Endometrium (tissue), 2 donors: Measurements from ENCODE around the gene SPINK9.
A peak's percentile ranks its signal among the peaks of the same experiment; 100 is the strongest.

Experiments
- FAIRE-seq: peaks from 2 replicates; lab custom pipeline; 2012; peaks lifted over from hg19 to GRCh38; lab: Jason Lieb, UNC
- donor health status: control.
- donor health status: control.

The SPINK9 gene

GRCh38 chr5:148368299-148368698, 32.9 kb downstream of the SPINK9 start:
- FAIRE-seq = no peak

DNA sequence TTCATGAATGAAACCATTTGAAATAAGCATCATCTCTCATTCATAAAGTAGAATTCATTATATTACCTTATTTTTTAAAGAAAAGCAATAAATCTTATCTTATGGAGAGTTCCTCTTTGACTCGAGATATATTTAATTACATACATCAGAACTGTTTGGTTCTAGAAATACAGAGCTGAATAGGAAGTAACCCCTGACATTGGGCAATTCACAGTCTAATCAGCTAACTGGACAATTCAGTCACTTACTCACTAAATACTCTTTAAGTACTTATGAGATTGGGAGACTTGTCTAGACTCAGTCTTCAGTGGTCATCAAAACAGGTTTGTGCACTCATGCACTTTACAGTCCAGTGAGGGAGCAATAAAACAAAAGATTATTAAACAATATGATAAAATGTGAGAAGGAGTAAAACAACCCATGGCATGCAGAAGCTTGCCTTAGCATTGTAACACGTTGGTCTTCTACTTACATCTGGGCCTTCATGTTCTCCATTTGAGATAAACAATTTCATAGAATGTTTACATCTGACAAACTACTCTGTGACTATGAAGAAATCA, 36.9 kb downstream of the SPINK9 start:
- FAIRE-seq = no peak

GRCh38 chr5:148372893-148373292, 37.5 kb downstream of the SPINK9 start:
- no peak for FAIRE-seq

GRCh38 chr5:148374690-148375360, 39.5 kb downstream of the SPINK9 start:
- no peak for FAIRE-seq

DNA sequence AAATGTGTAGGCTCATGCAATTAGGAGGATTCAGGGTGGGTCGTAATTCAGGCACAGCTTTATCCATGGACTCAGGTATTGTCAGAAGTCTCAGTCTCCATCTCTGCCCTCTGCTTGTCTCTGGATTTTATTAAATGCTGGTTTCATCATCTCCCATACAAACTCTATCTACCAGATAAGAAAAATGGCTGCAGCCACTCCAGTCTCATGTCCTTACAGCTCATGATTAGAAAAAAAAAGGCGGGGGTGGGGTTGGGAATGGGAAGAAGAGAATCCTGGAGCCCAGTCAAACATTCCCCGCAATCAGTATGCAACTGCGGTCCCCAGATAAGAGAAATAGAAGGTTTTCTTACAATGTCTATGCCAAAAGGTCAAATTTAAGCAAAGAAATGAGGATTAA, 40.8 kb downstream of the SPINK9 start:
- no peak for FAIRE-seq

DNA sequence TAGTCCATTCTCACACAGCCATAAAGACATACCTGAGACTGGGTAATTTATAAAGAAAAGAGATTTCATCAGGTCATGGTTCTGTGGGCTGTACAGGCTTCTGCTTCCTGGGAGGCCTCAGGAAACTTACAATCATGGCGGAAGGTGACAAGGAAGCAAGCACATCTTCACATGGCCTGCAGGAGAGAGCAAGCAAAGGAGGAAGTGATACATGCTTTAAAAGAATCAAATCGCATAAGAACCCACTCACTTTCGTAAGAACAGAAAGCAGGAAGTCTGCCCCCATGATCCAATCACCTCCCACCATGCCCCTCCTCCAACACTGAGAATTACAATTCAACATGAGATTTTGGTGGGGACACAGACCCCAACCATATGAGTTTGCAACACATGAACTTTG, 43.3 kb downstream of the SPINK9 start:
- FAIRE-seq = no peak

DNA sequence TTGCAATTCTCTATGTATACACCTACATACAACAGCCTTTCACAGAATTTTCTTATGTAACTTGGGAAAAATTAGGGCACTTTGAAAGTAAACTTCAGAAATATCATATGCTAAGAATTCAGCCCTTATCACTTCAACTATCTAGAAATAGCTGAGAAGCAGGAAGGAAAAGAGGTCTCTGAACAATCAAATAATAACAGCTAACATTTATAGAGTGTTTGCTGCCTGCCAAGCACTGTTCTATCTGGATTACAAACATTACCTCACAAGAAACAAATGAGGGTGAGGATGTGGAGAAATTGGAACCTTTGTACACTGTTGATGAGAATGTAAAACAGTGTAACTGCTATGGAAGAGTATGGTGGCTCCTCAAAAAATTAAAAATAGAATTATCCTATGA, 44.0 kb downstream of the SPINK9 start:
- FAIRE-seq = no peak

DNA sequence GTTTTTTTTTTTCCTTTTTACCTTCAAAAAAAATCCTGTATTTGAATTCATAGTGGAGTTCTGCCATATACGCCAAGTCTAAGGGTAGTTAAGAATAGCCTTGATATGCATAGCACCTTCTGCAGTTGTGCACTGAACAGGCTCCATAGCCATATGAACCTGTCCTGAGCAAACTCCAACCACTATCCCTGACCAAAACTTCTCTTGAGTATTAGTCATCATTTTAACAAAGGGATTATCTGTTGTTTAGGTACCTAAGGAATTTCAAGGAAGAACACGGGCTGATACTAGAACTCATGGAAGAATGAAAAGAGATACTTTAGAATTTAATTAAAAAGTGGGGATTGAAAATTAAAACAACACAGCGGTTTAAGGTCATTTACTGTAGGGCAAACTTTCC, 46.5 kb downstream of the SPINK9 start:
- no peak for FAIRE-seq

GRCh38 chr5:148382961-148383360, 47.6 kb downstream of the SPINK9 start:
- FAIRE-seq = no peak

DNA sequence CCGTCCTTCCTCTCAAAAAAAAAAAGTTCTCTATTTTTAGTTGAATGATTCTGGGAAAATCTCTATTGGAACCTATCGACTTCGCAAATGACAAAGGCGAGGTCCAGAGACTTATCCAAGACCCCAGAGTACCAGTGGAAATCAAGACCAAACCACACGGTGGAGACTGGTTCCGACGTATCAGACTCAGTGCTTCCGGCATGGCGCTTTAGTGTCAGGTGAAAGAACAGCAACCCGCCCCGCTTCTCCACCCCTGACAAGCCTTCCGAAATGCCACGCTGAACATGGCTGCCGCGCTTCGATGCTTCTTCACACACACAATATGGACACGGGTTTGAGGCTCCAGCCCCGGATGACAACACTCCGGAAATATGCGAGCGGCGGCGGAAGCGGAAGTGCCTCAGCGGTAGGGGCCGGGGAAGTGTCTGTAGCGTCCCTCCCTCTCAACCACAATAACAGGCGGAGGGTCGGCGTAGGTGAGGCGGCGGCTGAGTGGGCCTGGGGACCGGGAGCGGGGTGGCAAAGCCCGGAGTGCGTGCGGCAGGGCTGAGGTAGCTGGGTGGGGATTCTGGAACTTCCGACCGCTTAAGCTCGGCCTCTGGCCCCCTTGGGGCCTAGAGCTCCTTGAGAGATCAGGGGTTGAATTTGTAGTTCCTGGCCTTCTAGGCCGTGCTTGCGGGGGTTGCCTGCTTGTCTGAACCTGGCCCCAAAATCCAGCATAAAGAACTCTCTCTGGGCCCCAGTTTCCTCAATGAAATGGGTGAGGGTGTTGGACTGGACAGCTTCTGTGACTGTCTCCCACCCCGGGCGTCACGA, 48.4 kb downstream of the SPINK9 start, which contains the start of gene FBXO38:
FBXO38 (plus strand) TSS at position 395 of the 816 bp plus-strand sequence. CDS start 10,819 bp downstream, outside the sequence.
- peak; percentile 95 for FAIRE-seq

GRCh38 chr5:148384380-148384737, 49.0 kb downstream of the SPINK9 start:
- no peak for FAIRE-seq

- FAIRE-seq = no peak
Observed at GRCh38 chr5:148385094-148385493, 49.7 kb downstream of the SPINK9 start.

DNA sequence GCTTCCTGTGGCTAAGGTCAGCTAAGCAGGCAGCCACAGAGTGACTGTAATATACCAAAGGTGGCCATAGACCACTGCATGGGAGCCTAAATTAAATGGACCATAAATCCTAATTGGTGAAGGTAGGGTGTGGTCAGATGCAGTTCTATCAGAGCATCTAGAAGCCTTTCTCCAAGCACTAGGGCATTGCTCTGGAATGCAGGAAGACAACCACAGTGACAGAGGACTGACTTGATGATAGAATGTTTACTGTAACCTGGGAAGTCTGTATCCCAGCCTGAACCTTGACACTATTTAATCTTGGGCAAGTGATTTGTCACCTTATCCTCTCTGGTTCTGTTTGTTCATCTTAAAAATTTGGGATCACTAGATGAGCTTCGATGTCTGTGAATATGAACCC, 50.7 kb downstream of the SPINK9 start:
- no peak for FAIRE-seq

GRCh38 chr5:148387325-148387724, 52.0 kb downstream of the SPINK9 start:
- no peak for FAIRE-seq

GRCh38 chr5:148388696-148389095, 53.3 kb downstream of the SPINK9 start:
- FAIRE-seq = no peak
